HepG2 (cell line): ENCODE data around the gene DPY30. TPM values are rescaled to one million over a fixed set of nuclear protein-coding genes. Genes with fewer than 3 reads are reported as not detected.

Experiments
- NFRKB ChIP-seq: fragments of 450-650 bp; IDR thresholded peaks from 2 replicates; pipeline ENCODE4 v1.6.1; 2017
- PHB2 ChIP-seq: fragments of 450-650 bp; IDR thresholded peaks from 2 replicates; pipeline ENCODE4 v1.6.1; 2018; ENCODE audit not compliant: partially characterized antibody
- YEATS4 ChIP-seq: sonication (generic); formaldehyde crosslinking; IDR thresholded peaks from 2 replicates; pipeline ENCODE4 v1.4.0; 2020; ENCODE audit warnings: missing genetic modification reagents, borderline replicate concordance
- ZBTB21 ChIP-seq: sonication (generic); formaldehyde crosslinking; IDR thresholded peaks from 2 replicates; pipeline ENCODE4 v1.4.0; 2020; ENCODE audit warnings: missing genetic modification reagents
- ZBTB8A ChIP-seq: sonication (generic); formaldehyde crosslinking; IDR thresholded peaks from 2 replicates; pipeline ENCODE4 v1.4.0; 2020; ENCODE audit warnings: mild to moderate bottlenecking, low read depth, missing genetic modification reagents, borderline replicate concordance
- ZFP37 ChIP-seq: sonication (generic); formaldehyde crosslinking; IDR thresholded peaks from 2 replicates; pipeline ENCODE4 v1.4.0; 2020; ENCODE audit warnings: missing genetic modification reagents, borderline replicate concordance
- ZNF205 ChIP-seq: IDR thresholded peaks from 2 replicates; pipeline ENCODE4 v1.6.1; 2018; ENCODE audit warnings: missing biosample characterization, missing genetic modification reagents
- ZNF230 ChIP-seq: sonication (generic); formaldehyde crosslinking; IDR thresholded peaks from 2 replicates; pipeline ENCODE4 v1.4.0; 2020; ENCODE audit warnings: mild to moderate bottlenecking, missing genetic modification reagents
- ZNF354B ChIP-seq: sonication (generic); formaldehyde crosslinking; IDR thresholded peaks from 2 replicates; pipeline ENCODE4 v1.8.0; 2022; ENCODE audit warnings: mild to moderate bottlenecking, missing genetic modification reagents
- ZNF569 ChIP-seq: sonication (generic); formaldehyde crosslinking; IDR thresholded peaks from 2 replicates; pipeline ENCODE4 v1.5.0; 2020; ENCODE audit warnings: mild to moderate bottlenecking, missing genetic modification reagents, moderate library complexity, borderline replicate concordance
- ZNF574 ChIP-seq: sonication (generic); formaldehyde crosslinking; IDR thresholded peaks from 2 replicates; pipeline ENCODE4 v1.4.0; 2020; ENCODE audit warnings: missing genetic modification reagents
- ZNF577 ChIP-seq: sonication (generic); formaldehyde crosslinking; IDR thresholded peaks from 2 replicates; pipeline ENCODE4 v1.4.0; 2020; ENCODE audit warnings: mild to moderate bottlenecking, low read depth, missing genetic modification reagents, borderline replicate concordance
- ZNF674 ChIP-seq: sonication (generic); formaldehyde crosslinking; IDR thresholded peaks from 2 replicates; pipeline ENCODE4 v1.5.0; 2020; ENCODE audit warnings: low read depth, mild to moderate bottlenecking, missing genetic modification reagents
- ZNF678 ChIP-seq: sonication (generic); formaldehyde crosslinking; IDR thresholded peaks from 2 replicates; pipeline ENCODE4 v1.4.0; 2020; ENCODE audit warnings: mild to moderate bottlenecking, missing genetic modification reagents
- ZNF746 ChIP-seq: sonication (generic); formaldehyde crosslinking; IDR thresholded peaks from 2 replicates; pipeline ENCODE4 v1.8.0; 2022; ENCODE audit warnings: mild to moderate bottlenecking, missing genetic modification reagents
- polyA plus RNA-seq, 8 experiments: library from polyadenylated mRNA; depleted of rRNA in 3 of 8; stranded (reverse) in 7 of 8; unstranded in 1 of 8; fragments of >200 nt; fragmentation: Illumina TruSeq in 4 of 8; extraction: Trizol in 4 of 8; gene quantifications; 2 replicates each; pipeline versions ENCODE4 v1.2.1 to v1.2.3, GENCODE V29; 2011 to 2016; ENCODE audit warnings: low read depth in 4 of 8, missing spikeins in 1 of 8, mixed read lengths in 1 of 8; ENCODE audit not compliant: insufficient read depth in 1 of 8
- total RNA-seq, 5 experiments: library from RNA; depleted of rRNA; stranded (reverse); fragments of >200 nt; fragmentation: Illumina TruSeq; extraction: Trizol; gene quantifications; 2 replicates each; pipeline ENCODE4 v1.2.3, GENCODE V29; 2016; ENCODE audit warnings: low read depth in 1 of 5
- TF ChIP-seq, protein P1 (sequence below): sonication (generic); formaldehyde crosslinking; IDR thresholded peaks from 2 replicates; pipeline ENCODE4 v1.4.0; 2020; ENCODE audit warnings: missing genetic modification reagents, mild to moderate bottlenecking, borderline replicate concordance
- TF ChIP-seq, protein P2 (sequence below): IDR thresholded peaks from 2 replicates; pipeline ENCODE4 v1.6.1; 2016; ENCODE audit warnings: low read depth, control low read depth
- TF ChIP-seq, protein P3 (sequence below): sonication (generic); formaldehyde crosslinking; IDR thresholded peaks from 2 replicates; pipeline ENCODE4 v1.5.0; 2020; ENCODE audit warnings: mild to moderate bottlenecking, missing genetic modification reagents
- TF ChIP-seq, protein P4 (sequence below): sonication (generic); formaldehyde crosslinking; IDR thresholded peaks from 2 replicates; pipeline ENCODE4 v1.4.0; 2020; ENCODE audit warnings: mild to moderate bottlenecking, missing genetic modification reagents

DPY30 gene
- total and polyA plus RNA-seq, 2 of the 13 experiments (the other 11 are each of a cell fraction or from before 2014, with no cell fraction given): 98.1 to 118 TPM

DNA sequence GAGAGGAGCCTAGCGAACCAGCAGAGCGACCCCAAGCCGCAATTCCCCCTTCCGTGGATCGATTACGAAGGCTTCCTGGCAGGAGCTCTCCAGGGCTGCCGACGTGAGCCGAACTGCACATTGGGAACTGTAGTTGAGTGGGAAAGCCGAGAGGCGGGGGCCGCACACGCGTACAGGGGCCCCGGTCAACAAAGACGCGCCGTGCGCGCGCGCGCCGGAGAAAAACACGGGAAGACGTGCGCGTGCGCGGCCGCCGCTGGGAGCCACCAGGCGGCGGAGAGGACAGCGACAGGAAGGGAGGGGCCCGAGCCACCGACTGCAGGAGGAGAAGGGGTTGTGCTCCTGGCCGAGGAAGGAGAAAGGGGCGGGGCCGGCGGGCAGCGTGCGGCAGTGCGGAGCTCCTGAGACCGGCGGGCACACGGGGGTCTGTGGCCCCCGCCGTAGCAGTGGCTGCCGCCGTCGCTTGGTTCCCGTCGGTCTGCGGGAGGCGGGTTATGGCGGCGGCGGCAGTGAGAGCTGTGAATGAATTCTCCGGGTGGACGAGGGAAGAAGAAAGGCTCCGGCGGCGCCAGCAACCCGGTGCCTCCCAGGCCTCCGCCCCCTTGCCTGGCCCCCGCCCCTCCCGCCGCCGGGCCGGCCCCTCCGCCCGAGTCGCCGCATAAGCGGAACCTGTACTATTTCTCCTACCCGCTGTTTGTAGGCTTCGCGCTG lies 23.9 kb upstream of the DPY30 start, which contains the start of gene SPAST (continued):
- TF ChIP-seq, protein P1, sequence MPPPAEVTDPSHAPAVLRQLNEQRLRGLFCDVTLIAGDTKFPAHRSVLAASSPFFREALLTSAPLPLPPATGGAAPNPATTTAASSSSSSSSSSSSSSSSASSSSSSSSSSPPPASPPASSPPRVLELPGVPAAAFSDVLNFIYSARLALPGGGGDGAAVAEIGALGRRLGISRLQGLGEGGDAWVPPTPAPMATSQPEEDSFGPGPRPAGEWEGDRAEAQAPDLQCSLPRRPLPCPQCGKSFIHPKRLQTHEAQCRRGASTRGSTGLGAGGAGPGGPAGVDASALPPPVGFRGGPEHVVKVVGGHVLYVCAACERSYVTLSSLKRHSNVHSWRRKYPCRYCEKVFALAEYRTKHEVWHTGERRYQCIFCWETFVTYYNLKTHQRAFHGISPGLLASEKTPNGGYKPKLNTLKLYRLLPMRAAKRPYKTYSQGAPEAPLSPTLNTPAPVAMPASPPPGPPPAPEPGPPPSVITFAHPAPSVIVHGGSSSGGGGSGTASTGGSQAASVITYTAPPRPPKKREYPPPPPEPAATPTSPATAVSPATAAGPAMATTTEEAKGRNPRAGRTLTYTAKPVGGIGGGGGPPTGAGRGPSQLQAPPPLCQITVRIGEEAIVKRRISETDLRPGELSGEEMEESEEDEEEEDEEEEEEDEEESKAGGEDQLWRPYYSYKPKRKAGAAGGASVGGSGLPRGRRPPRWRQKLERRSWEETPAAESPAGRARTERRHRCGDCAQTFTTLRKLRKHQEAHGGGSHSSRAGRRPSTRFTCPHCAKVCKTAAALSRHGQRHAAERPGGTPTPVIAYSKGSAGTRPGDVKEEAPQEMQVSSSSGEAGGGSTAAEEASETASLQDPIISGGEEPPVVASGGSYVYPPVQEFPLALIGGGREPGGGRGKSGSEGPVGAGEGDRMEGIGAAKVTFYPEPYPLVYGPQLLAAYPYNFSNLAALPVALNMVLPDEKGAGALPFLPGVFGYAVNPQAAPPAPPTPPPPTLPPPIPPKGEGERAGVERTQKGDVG (CRISPR knock-in tag): no peak
- TF ChIP-seq ZNF230 (CRISPR knock-in tag) (peak; percentile 83; the same call in 1 of the 2 replicates), ZBTB8A (CRISPR knock-in tag) (no peak; the same call in 1 of the 2 replicates), ZNF674 (no peak), ZNF574 (CRISPR knock-in tag) (peak; percentile 95), YEATS4 (CRISPR knock-in tag) (peak; percentile 89), PHB2 (no peak), NFRKB (no peak), ZNF678 (CRISPR knock-in tag) (peak; percentile 80; the same call in 1 of the 2 replicates), ZNF205 (CRISPR knock-in tag) (peak; percentile 45; the same call in 1 of the 2 replicates), ZNF577 (CRISPR knock-in tag) (no peak), ZBTB21 (CRISPR knock-in tag) (no peak), ZFP37 (CRISPR knock-in tag) (peak; percentile 85; the same call in 1 of the 2 replicates), ZNF746 (CRISPR knock-in tag) (peak; percentile 73; the same call in 1 of the 2 replicates), ZNF354B (CRISPR knock-in tag) (no peak), ZNF569 (CRISPR knock-in tag) (peak; percentile 47; the same call in 1 of the 2 replicates)
- TF ChIP-seq, protein P2, sequence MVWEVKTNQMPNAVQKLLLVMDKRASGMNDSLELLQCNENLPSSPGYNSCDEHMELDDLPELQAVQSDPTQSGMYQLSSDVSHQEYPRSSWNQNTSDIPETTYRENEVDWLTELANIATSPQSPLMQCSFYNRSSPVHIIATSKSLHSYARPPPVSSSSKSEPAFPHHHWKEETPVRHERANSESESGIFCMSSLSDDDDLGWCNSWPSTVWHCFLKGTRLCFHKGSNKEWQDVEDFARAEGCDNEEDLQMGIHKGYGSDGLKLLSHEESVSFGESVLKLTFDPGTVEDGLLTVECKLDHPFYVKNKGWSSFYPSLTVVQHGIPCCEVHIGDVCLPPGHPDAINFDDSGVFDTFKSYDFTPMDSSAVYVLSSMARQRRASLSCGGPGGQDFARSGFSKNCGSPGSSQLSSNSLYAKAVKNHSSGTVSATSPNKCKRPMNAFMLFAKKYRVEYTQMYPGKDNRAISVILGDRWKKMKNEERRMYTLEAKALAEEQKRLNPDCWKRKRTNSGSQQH (CRISPR knock-in tag): peak; percentile 91
- TF ChIP-seq, protein P3, sequence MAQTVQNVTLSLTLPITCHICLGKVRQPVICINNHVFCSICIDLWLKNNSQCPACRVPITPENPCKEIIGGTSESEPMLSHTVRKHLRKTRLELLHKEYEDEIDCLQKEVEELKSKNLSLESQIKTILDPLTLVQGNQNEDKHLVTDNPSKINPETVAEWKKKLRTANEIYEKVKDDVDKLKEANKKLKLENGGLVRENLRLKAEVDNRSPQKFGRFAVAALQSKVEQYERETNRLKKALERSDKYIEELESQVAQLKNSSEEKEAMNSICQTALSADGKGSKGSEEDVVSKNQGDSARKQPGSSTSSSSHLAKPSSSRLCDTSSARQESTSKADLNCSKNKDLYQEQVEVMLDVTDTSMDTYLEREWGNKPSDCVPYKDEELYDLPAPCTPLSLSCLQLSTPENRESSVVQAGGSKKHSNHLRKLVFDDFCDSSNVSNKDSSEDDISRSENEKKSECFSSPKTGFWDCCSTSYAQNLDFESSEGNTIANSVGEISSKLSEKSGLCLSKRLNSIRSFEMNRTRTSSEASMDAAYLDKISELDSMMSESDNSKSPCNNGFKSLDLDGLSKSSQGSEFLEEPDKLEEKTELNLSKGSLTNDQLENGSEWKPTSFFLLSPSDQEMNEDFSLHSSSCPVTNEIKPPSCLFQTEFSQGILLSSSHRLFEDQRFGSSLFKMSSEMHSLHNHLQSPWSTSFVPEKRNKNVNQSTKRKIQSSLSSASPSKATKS (CRISPR knock-in tag): no peak
- TF ChIP-seq, protein P4, sequence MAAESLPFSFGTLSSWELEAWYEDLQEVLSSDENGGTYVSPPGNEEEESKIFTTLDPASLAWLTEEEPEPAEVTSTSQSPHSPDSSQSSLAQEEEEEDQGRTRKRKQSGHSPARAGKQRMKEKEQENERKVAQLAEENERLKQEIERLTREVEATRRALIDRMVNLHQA (CRISPR knock-in tag): peak; percentile 31; the same call in 1 of the 2 replicates
